Stimulated activated CD4-positive, alpha-beta T cell treated with anti-CD3 and anti-CD28 coated beads, Interleukin-12 subunit alpha, Interleukin-12 subunit beta, amount 100 ng/mL, for 48 hours (primary cell): ENCODE measurements around the gene AGPAT2.
"Not testable (repeated sequence)": the region's sequence is repeated elsewhere in the genome, so short reads cannot be mapped to it uniquely, and the experiment has no call there.

Experiments used
- DNase-seq, 3 donors: peaks; one replicate each; pipeline ENCODE4 v3.0.0-alpha.2; 2020; ENCODE audit warnings: low read depth in 2 of 3, low spot score in 1 of 3

The AGPAT2 gene

DNA sequence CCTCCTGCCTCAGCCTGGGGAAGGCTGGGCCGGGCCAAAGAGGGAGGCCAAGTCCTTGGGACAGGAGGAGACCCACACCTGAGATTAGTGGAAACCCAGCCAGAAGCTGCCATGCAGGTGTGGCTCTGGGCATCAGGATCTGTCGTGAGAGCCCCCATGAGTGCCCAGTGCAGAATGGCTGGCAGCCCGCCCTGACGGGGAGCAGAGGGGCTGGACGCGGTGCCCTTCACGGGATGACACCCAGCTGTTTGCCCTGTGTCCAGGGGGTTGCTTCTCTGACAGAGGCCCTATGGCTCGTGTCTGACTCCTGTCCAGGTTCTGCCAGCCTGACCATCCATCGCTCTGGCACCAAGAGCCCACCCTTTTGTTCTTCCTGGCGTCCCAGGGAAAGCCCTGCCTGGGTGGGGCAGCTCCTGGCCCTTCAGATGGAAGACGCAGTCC, 33.7 kb upstream of the AGPAT2 start:
- DNase-seq, result no peak

- no peak for DNase-seq
Measured at GRCh38 chr9:136720251-136720897, 33.1 kb upstream of the AGPAT2 start.

DNA sequence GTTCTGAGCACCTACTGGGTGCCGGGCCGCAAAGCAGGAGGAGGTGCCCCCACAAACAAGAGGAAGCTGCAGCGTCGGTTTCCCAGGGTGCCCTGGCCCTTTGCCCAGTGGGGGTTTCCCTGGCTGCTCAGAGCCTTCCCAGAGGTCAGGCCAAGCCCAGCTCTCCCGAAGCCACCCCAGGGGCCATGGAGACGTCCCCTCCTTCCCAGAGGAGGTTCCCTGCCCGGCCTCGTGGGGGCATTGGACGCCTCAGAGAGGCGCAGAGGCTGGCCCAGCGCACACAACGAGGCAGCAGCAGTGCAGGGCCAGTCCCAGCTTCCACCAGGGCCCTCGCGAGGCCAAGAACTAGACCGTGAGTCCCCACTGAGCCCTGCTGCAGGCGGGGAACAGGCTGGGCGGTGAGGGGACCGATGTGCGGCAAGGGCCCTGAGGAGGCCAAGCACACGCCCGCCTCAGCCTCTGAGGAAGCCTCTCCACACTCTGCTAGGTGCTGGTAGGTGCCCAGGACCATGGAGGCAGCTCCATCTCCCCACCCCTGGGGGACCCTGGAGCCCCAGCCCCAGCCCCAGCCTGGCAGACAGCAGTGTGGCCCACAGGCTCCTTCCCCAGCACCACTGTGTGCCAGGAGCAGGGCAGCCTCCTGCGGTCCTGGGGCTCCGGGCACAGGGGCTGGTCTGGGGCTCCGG, 32.1 kb upstream of the AGPAT2 start:
- DNase-seq, result no peak

- no peak for DNase-seq
Measured at GRCh38 chr9:136718345-136719194, 31.3 kb upstream of the AGPAT2 start.

DNA sequence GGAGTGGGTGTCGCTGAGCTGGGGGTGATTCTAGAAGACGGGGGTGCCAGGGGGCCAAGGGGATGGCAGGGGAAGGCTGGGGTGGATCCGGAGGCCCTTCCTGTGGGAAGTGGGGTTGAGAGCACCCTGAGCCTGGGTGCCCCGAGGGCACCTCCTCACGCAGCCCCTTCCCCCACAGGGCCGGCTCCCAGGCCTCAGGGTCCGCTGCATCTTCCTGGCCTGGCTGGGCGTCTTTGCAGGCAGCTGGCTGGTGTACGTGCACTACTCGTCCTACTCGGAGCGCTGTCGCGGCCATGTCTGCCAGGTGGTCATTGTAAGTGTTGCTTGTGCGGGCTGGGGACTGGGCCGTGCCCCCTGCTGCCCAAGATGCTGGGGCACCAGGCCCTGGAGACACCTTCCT, 30.1 kb upstream of the AGPAT2 start:
- no peak for DNase-seq

- no peak for DNase-seq
Measured at GRCh38 chr9:136714893-136715274, 27.6 kb upstream of the AGPAT2 start.

DNA sequence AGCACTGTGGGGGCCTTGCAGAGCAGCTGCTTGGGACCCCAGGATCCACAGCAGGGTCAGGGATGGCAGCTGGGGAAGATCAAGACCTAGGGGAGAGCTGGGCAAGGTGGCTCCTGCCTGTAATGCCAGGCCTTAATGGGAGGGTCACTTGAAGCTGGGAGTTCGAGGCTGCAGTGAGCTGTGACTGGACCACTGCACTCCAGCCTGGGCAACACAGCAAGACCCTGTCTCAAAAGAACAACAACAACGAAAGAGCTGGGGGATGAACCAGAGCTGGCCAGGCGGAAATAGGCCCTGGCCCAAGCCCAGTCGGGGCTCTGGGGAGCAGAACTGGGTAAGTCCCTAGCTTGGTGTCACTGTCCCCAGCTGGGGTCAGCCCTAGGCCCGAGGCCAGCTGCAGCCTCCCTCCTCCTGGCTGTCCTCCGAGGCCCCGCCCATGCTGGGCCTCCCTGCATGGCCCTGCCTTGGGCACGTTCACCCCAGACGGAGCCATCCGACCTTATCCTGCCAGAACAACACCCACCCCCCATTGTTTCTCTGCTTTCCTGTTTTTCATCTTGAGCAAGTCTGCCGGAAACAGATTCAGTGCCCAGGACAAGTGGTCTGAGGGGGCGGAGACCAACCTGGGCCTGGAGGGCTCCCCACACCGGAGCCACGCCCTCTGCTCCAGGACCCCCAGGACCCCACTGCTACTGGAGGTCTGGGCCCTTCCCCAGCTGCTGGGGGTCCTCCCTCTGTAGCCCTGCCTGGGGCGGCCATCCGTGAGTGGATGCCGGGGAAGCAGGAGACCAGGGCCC, 27.0 kb upstream of the AGPAT2 start:
- DNase-seq, result no peak

- no peak for DNase-seq
Measured at GRCh38 chr9:136713550-136713949, 26.3 kb upstream of the AGPAT2 start.

DNA sequence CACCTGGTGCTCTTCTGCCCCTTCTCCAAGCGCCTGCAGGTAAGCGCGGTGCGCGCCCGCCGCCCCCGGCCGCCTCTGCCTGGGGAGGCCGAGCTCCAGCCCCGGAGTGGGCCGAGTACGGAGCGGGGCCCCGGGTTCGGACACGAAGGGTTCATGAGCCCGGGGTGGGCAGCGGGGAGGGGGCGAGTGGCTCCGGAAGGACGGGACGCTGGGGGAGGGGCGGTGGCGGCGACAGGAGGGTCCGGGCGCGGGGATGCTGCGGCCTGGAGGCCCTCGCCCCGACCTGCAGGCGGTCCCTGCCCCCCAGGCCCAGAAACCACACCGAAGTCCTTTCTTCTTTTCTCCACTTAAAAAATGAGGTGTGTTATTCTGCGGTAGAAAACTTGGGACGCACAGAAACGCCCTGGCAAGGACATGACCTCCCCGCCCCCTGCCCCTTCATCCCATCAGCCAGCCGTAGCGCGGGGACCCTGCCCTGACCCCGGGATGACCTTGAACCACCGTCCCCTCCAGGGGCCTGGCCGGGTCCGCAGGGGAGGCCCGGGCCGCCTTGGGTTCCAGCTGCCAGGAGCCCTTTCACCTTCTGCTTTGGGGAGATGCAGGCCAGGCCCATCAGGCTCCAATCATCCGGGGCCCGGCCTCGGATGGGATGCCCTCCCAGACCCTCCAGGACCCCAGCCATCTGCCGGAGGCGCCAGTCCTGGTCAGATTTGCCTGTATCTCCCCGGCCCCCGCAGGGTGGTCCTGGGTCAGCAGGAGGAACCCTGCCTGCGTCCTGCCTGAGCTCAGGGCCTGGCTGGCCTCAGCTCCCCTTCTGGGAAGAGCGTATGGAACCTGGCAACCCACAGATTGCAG, 25.7 kb upstream of the AGPAT2 start:
- no peak for DNase-seq

DNA sequence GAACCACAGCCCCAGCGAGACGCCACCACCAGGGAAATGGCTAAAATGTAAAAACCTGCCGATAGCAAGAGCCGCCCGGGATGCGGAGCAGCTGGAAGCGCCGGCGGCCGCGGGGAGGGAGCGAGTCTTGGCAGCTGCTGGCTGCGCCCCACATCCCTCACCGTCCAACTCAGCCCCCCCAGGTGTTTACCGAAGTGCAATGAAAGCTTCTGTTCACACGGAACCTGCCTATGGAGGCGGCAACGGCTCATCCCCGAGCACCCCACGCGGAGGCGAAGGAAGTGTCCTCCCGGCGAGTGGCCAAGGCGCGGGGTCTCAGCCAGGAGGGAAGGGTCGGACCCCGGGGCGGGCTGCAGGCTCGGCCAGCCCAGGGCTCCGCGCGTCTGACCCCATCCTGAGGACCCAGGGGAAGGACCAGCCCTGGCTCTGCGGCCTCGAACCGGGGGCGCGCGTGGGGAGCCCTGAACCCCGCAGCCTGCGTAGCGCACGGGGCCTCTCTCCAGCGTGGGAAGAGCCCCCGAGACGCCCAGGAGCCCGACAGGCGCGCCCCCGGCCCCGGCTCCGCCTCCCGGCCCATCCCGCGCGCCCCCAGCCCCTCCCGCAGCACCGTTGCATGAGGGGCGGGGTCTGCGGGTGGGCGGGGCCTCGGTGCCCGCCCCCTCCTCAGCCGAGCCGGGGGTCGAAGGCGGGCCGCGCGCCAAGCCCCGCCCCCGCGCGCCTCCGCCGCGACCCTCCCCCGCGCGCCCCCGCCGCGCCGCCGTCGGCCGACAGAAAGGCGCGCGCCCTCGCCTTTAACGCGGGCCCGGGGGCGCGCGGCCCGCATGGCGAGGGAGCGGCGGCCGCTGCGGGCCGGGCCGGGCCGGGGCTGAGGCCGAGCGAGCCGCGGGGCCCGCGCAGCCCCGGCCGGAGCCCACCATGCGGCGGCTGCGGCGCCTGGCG, 24.8 kb upstream of the AGPAT2 start, which contains the start of gene DIPK1B:
Gene DIPK1B (plus strand): TSS at position 822 of the 939 bp plus-strand sequence. CDS start 94 bp downstream, at position 916.
- DNase-seq, result no peak

DNA sequence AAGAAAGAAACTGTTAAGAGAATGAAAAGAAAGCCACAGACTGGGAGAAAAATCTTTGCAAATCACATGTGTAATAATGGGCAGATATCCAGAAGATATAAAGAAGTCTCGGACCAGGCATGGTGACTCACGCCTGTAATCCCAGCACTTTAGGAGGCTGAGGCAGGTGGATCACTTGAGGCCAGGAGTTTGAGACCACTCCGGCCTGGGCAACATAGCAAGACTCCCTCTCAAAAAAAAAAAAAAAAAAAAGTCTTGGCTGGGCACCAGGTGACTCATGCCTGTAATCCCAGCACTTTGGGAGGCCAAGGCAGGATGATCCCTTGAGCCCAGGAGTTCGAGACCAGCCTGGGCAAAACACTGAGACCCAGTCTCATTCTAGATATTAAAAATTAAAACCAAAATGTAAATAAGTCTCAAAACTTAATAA, 24.0 kb upstream of the AGPAT2 start:
- not testable (repeated sequence) for DNase-seq

DNA sequence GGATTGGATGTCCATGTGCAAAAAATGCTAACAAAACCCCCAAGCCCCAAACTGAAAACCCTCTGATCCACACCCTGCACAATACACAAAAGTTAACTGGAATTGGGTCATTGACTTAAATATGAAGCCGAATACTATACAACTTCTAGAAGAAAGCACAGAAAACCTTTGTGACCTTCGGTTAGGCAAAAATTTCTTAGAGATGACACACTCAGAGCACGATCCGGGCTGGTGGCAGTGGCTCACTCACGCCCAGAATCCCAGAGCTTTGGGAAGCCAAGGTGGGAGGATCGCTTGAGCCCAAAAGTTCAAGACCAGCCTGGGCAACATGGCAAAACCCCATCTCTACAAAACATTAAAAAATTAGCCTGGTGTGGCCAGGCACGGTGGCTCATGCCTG, 23.3 kb upstream of the AGPAT2 start:
- DNase-seq, result no peak

GRCh38 chr9:136709454-136710109, 22.3 kb upstream of the AGPAT2 start:
- DNase-seq, result no peak

DNA sequence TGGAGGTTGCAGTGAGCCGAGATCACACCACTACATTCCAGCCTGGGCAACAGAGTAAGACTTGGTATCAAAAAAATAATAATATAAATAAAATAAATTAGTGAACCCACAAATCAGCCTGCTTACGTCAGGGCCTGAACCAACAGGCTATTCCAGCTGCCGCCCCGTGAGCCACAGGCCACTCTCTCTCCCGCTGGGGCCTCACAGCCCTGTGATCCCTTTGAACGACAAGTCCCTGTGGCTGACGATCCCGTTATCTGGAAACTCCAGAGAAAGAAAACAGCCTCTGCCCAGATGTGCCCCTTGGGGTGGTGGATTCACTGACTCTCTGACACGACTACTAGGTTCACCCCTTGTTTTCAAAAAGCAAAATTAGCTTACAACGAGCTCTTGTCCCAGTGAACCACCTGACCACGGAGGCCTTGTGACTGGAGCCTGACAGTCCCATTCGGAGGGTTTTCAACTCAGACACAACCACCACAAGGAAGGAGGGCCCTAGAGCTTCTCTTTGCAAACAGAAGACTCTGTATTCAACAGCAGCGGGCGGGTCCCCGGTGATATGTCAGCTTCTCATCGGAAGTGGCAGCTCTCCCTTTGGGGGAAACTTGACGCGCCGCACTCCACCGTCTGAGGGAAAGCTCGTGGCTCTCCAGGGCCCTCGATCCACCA, 20.7 kb upstream of the AGPAT2 start:
- no peak for DNase-seq

GRCh38 chr9:136707011-136707410, 19.8 kb upstream of the AGPAT2 start:
- DNase-seq, result no peak

DNA sequence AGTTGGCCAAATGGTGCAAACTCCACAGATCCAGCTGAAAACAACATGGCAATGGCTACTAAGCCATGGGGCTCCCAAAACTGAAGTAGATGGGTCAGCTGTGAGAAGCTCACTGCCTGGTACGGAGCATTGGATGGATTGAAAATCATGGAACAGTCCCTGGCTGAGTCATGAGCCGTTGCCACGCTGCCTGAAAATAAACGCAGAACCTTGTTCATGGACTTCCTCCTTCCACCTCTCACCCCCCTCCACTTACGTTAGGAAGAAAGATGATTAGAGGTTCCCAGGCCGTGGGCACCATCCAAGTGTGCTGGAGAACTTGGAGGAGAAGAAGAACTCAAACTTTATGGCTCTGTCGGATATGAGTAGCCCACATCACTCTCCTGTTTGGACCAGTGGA, 18.3 kb upstream of the AGPAT2 start:
- DNase-seq, result no peak

DNA sequence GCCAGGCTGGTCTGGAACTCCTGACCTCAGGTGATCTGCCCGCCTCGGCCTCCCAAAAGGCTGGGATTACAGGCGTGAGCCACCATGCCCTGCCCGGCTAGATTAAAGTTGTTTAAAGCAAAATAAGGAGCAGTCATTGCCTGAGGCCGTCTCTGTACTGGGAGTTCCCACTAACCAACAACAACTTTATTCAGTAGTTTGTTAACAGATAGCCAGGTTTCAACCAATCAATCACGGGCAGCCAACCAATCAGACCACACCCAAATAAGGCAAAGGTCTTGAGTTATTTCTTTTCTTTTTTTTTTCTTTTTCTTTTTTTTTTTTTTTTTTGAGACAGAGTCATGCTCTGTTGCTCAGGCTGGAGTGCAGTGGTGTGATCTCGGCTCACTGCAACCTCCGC, 17.5 kb upstream of the AGPAT2 start:
- DNase-seq, result not testable (repeated sequence)

- no peak for DNase-seq
Measured at GRCh38 chr9:136703276-136703860, 16.1 kb upstream of the AGPAT2 start.
